ENCODE data around the gene USP2.

- TF ChIP-seq CTCF (conservative IDR thresholded peaks at IDR 0.05 in 1 of 2, IDR thresholded peaks at IDR 0.05 in 1 of 2; ENCODE audit: extremely low read depth in 1 of 2, insufficient read depth in 1 of 2, low read depth in 1 of 2, low read length in 2 of 2), result no peak
- TF ChIP-seq EZH2 (IDR thresholded peaks at IDR 0.05; ENCODE audit: borderline replicate concordance, low read length), result no peak
Observed at GRCh38 chr11:119374632-119375336, 6.7 kb downstream of the USP2 start.

Measured in mammary epithelial cell (primary cell).